NB4 (cell line): ENCODE measurements around the gene ZFAND6.

Experiments
- MYC ChIP-seq: IDR thresholded peaks from 2 replicates; pipeline ENCODE4 v1.6.1; 2011; ENCODE audit warnings: low read depth, low read length
- POLR2A ChIP-seq: IDR thresholded peaks from 2 replicates; pipeline ENCODE4 v1.6.1; 2011; ENCODE audit warnings: mild to moderate bottlenecking; ENCODE audit not compliant: insufficient read length; ENCODE audit errors: extremely low read depth
- TF ChIP-seq, protein P1 (sequence below): IDR thresholded peaks from one replicate; pipeline ENCODE4 v1.5.1; 2012; ENCODE audit warnings: low read depth, low read length
- TF ChIP-seq, protein P2 (sequence below): IDR thresholded peaks from 2 replicates; pipeline ENCODE4 v1.6.1; 2011; ENCODE audit warnings: low read depth, low read length

DNA sequence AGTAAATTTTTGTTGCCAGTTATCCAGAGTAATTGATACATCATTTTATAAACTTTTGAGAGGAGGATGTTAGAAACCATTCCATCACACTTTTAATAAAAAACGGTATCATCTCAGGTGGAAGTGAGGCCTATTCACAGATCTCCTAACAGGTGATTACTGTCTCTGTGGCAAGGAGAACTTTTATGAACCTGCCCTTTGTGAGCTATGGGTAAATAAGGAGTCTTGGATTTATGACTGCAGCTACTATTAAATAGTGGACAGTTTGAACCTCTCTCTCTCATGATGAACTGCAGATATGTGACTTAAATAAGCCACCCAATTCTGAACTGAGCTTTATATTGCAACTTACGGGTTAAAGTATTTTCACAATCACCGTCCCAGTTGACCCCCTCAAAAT is 45.7 kb downstream of the ZFAND6 start:
- TF ChIP-seq, protein P1, sequence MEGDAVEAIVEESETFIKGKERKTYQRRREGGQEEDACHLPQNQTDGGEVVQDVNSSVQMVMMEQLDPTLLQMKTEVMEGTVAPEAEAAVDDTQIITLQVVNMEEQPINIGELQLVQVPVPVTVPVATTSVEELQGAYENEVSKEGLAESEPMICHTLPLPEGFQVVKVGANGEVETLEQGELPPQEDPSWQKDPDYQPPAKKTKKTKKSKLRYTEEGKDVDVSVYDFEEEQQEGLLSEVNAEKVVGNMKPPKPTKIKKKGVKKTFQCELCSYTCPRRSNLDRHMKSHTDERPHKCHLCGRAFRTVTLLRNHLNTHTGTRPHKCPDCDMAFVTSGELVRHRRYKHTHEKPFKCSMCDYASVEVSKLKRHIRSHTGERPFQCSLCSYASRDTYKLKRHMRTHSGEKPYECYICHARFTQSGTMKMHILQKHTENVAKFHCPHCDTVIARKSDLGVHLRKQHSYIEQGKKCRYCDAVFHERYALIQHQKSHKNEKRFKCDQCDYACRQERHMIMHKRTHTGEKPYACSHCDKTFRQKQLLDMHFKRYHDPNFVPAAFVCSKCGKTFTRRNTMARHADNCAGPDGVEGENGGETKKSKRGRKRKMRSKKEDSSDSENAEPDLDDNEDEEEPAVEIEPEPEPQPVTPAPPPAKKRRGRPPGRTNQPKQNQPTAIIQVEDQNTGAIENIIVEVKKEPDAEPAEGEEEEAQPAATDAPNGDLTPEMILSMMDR: no peak
- TF ChIP-seq, protein P2, sequence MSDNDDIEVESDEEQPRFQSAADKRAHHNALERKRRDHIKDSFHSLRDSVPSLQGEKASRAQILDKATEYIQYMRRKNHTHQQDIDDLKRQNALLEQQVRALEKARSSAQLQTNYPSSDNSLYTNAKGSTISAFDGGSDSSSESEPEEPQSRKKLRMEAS: no peak
- TF ChIP-seq POLR2A (no peak), MYC (no peak)
